Ishikawa (cell line): ENCODE results near the gene RBMS1.

Experiments
- CEBPB ChIP-seq: IDR thresholded peaks from 2 replicates; pipeline ENCODE4 v1.6.1; 2012
- CREB1 ChIP-seq: IDR thresholded peaks from 2 replicates; pipeline ENCODE4 v1.6.1; 2012; ENCODE audit warnings: low read depth
- EGR1 ChIP-seq: IDR thresholded peaks from 2 replicates; pipeline ENCODE4 v1.6.1; 2012
- EP300 ChIP-seq: IDR thresholded peaks from 2 replicates; pipeline ENCODE4 v1.6.1; 2012; ENCODE audit warnings: borderline replicate concordance
- FOXM1 ChIP-seq: IDR thresholded peaks from 2 replicates; pipeline ENCODE4 v1.6.1; 2012; ENCODE audit warnings: low read depth, borderline replicate concordance
- MAX ChIP-seq: IDR thresholded peaks from 2 replicates; pipeline ENCODE4 v1.6.1; 2012
- NFIC ChIP-seq: IDR thresholded peaks from 2 replicates; pipeline ENCODE4 v1.6.1; 2012
- RAD21 ChIP-seq: IDR thresholded peaks from 2 replicates; pipeline ENCODE4 v1.6.1; 2012; ENCODE audit warnings: low read depth
- REST ChIP-seq: IDR thresholded peaks from 2 replicates; pipeline ENCODE4 v1.6.1; 2012; ENCODE audit warnings: low read depth, mild to moderate bottlenecking
- TAF1 ChIP-seq: IDR thresholded peaks from 2 replicates; pipeline ENCODE4 v1.6.1; 2012; ENCODE audit warnings: low read depth, mild to moderate bottlenecking
- TCF12 ChIP-seq: IDR thresholded peaks from 2 replicates; pipeline ENCODE4 v1.6.1; 2012; ENCODE audit warnings: low read depth
- TEAD4 ChIP-seq: IDR thresholded peaks from 2 replicates; pipeline ENCODE4 v1.6.1; 2012
- USF1 ChIP-seq: IDR thresholded peaks from 2 replicates; pipeline ENCODE4 v1.6.1; 2012
- YY1 ChIP-seq: IDR thresholded peaks from 2 replicates; pipeline ENCODE4 v1.6.1; 2012; ENCODE audit warnings: low read depth
- ZBTB7A ChIP-seq: IDR thresholded peaks from 2 replicates; pipeline ENCODE4 v1.6.1; 2012; ENCODE audit warnings: low read depth

Gene RBMS1

GRCh38 chr2:160363961-160364360 lies 129.6 kb downstream of the RBMS1 start:
- TF ChIP-seq FOXM1 (no peak), EGR1 (no peak), EP300 (no peak), RAD21 (no peak), TCF12 (no peak), TEAD4 (no peak), CEBPB (no peak), MAX (no peak), USF1 (no peak), NFIC (no peak), CREB1 (no peak), REST (no peak), TAF1 (no peak), ZBTB7A (no peak), YY1 (no peak)

- TF ChIP-seq FOXM1 (no peak), TEAD4 (no peak), EGR1 (no peak), TAF1 (no peak), TCF12 (no peak), REST (no peak), MAX (no peak), USF1 (no peak)
Observed at GRCh38 chr2:160363055-160363454, 130.6 kb downstream of the RBMS1 start.

- TF ChIP-seq TAF1: no peak
- TF ChIP-seq EGR1: no peak
- TF ChIP-seq NFIC: no peak
- TF ChIP-seq ZBTB7A: no peak
- TF ChIP-seq REST: no peak
- TF ChIP-seq CEBPB: no peak
- no peak for TF ChIP-seq CREB1
- TF ChIP-seq YY1: no peak
- TF ChIP-seq TCF12: no peak
- no peak for TF ChIP-seq FOXM1
- no peak for TF ChIP-seq RAD21
- TF ChIP-seq EP300: no peak
- no peak for TF ChIP-seq USF1
- TF ChIP-seq TEAD4: no peak
Observed at GRCh38 chr2:160362541-160362940, 131.1 kb downstream of the RBMS1 start.

GRCh38 chr2:160362018-160362417 lies 131.6 kb downstream of the RBMS1 start:
- no peak for TF ChIP-seq TCF12
- TF ChIP-seq YY1: no peak
- no peak for TF ChIP-seq FOXM1
- TF ChIP-seq MAX: no peak
- TF ChIP-seq USF1: no peak
- TF ChIP-seq ZBTB7A: no peak
- TF ChIP-seq CREB1: no peak
- TF ChIP-seq EGR1: no peak
- no peak for TF ChIP-seq TEAD4
- no peak for TF ChIP-seq REST
